IMR-90 (cell line): Measurements from ENCODE around the gene PPP4C. TPM values are rescaled to one million over a fixed set of nuclear protein-coding genes. Genes with fewer than 3 reads are reported as not detected.

Source experiments
- ATAC-seq: fragments of 200-7000 bp; cut with Tn5 transposase; 2 replicates; pipeline ENCODE4 v1.9.1; 2020; ENCODE audit warnings: low read depth, mild to moderate bottlenecking, moderate library complexity
- BruUV-seq: library from RNA; stranded (reverse); fragments of 400-500 nt; replicated peaks from 2 replicates; lab custom pipeline; 2021; lab: Mats Ljungman, UMichigan
- CTCF ChIA-PET: fragments of 300-600 bp; formaldehyde crosslinking; extraction: SDS; loops from one replicate; lab custom pipeline; 2021; ENCODE audit warnings: antibody characterized with exemption; lab: Yijun Ruan, JAX
- POLR2A ChIA-PET: fragments of 300-600 bp; sonication (Branson Sonifier 250); formaldehyde crosslinking; loops from one replicate; lab custom pipeline; 2022; ENCODE audit warnings: antibody characterized with exemption; ENCODE audit not compliant: unreplicated experiment; lab: Charles Lee
- DNase-seq: peaks from one replicate; pipeline ENCODE4 v3.0.0; 2013
- H2AFZ ChIP-seq: replicated peaks from 2 replicates; pipeline ENCODE3; 2013; ENCODE audit warnings: low read length, mild to moderate bottlenecking; ENCODE audit not compliant: poor library complexity
- H2AK5ac ChIP-seq: 2 replicates; pipeline ENCODE4 v1.6.1; 2013; ENCODE audit warnings: low read depth, low read length, inconsistent platforms
- H2AK9ac ChIP-seq: replicated peaks from 2 replicates; pipeline ENCODE3; 2013; ENCODE audit warnings: mild to moderate bottlenecking, low read depth, low read length, moderate library complexity; ENCODE audit not compliant: poor library complexity
- H2BK120ac ChIP-seq: 2 replicates; pipeline ENCODE4 v1.6.1; 2013; ENCODE audit warnings: low read depth, low read length, inconsistent platforms
- H2BK15ac ChIP-seq: 3 replicates; pipeline ENCODE4 v1.6.1; 2013; ENCODE audit warnings: low read depth, low read length, inconsistent platforms
- H2BK20ac ChIP-seq: 2 replicates; pipeline ENCODE4 v1.6.1; 2013; ENCODE audit warnings: low read depth, mild to moderate bottlenecking, inconsistent platforms, low read length, moderate library complexity
- H2BK5ac ChIP-seq: 2 replicates; pipeline ENCODE4 v1.6.1; 2013; ENCODE audit warnings: mild to moderate bottlenecking, low read depth, low read length, inconsistent platforms; ENCODE audit not compliant: poor library complexity, severe bottlenecking
- H3K14ac ChIP-seq: replicated peaks from 2 replicates; pipeline ENCODE4 v1.6.1; 2013; ENCODE audit warnings: low read depth, low read length, inconsistent platforms
- H3K18ac ChIP-seq: 2 replicates; pipeline ENCODE4 v1.6.1; 2013; ENCODE audit warnings: low read depth, low read length, control low read depth
- H3K23ac ChIP-seq: 2 replicates; pipeline ENCODE4 v1.6.1; 2013; ENCODE audit warnings: low read depth, low read length, inconsistent platforms
- H3K27ac ChIP-seq: 2 replicates; pipeline ENCODE4 v1.5.1; 2013; ENCODE audit warnings: mild to moderate bottlenecking, control low read depth, low read length; ENCODE audit not compliant: insufficient read depth
- H3K27me3 ChIP-seq: 2 replicates; pipeline ENCODE4 v1.6.1; 2013; ENCODE audit warnings: low read length; ENCODE audit not compliant: control insufficient read depth, insufficient read depth
- H3K36me3 ChIP-seq: 2 replicates; pipeline ENCODE4 v1.6.1; 2013; ENCODE audit warnings: low read length, mixed read lengths; ENCODE audit not compliant: control insufficient read depth, insufficient read depth
- H3K4ac ChIP-seq: 2 replicates; pipeline ENCODE4 v1.6.1; 2013; ENCODE audit warnings: low read depth, low read length, inconsistent platforms
- H3K4me1 ChIP-seq: 2 replicates; pipeline ENCODE4 v1.6.1; 2013; ENCODE audit warnings: low read length, mixed read lengths; ENCODE audit not compliant: control insufficient read depth, insufficient read depth
- H3K4me2 ChIP-seq: 2 replicates; pipeline ENCODE4 v1.6.1; 2013; ENCODE audit warnings: low read depth, mild to moderate bottlenecking, control low read depth, low read length, moderate library complexity
- H3K4me3 ChIP-seq: 2 replicates; pipeline ENCODE4 v1.5.1; 2013; ENCODE audit warnings: low read depth, mild to moderate bottlenecking, control low read depth, low read length, moderate library complexity; ENCODE audit not compliant: insufficient read depth
- H3K56ac ChIP-seq: 2 replicates; pipeline ENCODE4 v1.6.1; 2013; ENCODE audit warnings: low read length, inconsistent platforms; ENCODE audit not compliant: insufficient read depth; ENCODE audit errors: extremely low read depth
- H3K79me1 ChIP-seq, 2 experiments: 2 replicates each; pipeline ENCODE4 v1.6.1; 2013; ENCODE audit warnings: low read length in 2 of 2, inconsistent platforms in 1 of 2, low read depth in 1 of 2
- H3K9ac ChIP-seq: 2 replicates; pipeline ENCODE4 v1.6.1; 2013; ENCODE audit warnings: low read depth, low read length, control low read depth
- H3K9me1 ChIP-seq: 2 replicates; pipeline ENCODE4 v1.6.1; 2013; ENCODE audit warnings: low read length, inconsistent platforms; ENCODE audit not compliant: insufficient read depth
- H3K9me3 ChIP-seq: 2 replicates; pipeline ENCODE4 v1.6.1; 2013; ENCODE audit warnings: low read length; ENCODE audit not compliant: control insufficient read depth, insufficient read depth
- H4K20me1 ChIP-seq: 2 replicates; pipeline ENCODE4 v1.6.1; 2013; ENCODE audit warnings: low read length, inconsistent platforms; ENCODE audit not compliant: insufficient read depth
- H4K5ac ChIP-seq: 2 replicates; pipeline ENCODE4 v1.6.1; 2013; ENCODE audit warnings: mild to moderate bottlenecking, low read depth, low read length, control low read depth
- H4K8ac ChIP-seq, 2 experiments: 2 replicates each; pipeline ENCODE4 v1.6.1; 2013; ENCODE audit warnings: low read depth in 2 of 2, low read length in 2 of 2, control low read depth in 1 of 2, inconsistent platforms in 1 of 2
- H4K91ac ChIP-seq: 2 replicates; pipeline ENCODE4 v1.6.1; 2013; ENCODE audit warnings: low read depth, low read length, inconsistent platforms; ENCODE audit not compliant: insufficient read depth
- ELK1 ChIP-seq: fragments of 150-350 bp; IDR thresholded peaks from 2 replicates; pipeline ENCODE4 v1.6.1; 2016; ENCODE audit warnings: low read depth, mild to moderate bottlenecking, low read length, moderate library complexity, borderline replicate concordance
- MAZ ChIP-seq: IDR thresholded peaks from 2 replicates; pipeline ENCODE4 v1.6.1; 2012; ENCODE audit warnings: low read depth, mild to moderate bottlenecking, low read length, improper control_type of control experiment, moderate library complexity, borderline replicate concordance
- WGBS, 2 experiments: methylation state at CpG; one replicate each; pipeline versions ENCODE4 v1.1.5 to v1.1.7; 2013; ENCODE audit warnings: missing lambda C conversion rate in 2 of 2; ENCODE audit not compliant: insufficient read length in 1 of 2; ENCODE audit errors: extremely low coverage in 2 of 2; 5-methylcytosine and 5-hydroxymethylcytosine counted together
- dilution Hi-C: fragments of 300-500 bp; cut with HindIII; formaldehyde crosslinking; loops from one replicate; pipeline ENCODE4 v1.14.3; 2018; ENCODE audit warnings: low sequenced_read_pairs; ENCODE audit not compliant: unreplicated experiment
- in situ Hi-C: fragments of 300-500 bp; cut with MboI; formaldehyde crosslinking; loops from 3 replicates; pipeline ENCODE4 v1.14.3; 2019; ENCODE audit warnings: low sequenced_read_pairs, inconsistent platforms, mixed read lengths
- intact Hi-C: fragments of 100-400 bp; cut with micrococcal nuclease; formaldehyde crosslinking; loops from 2 replicates; pipeline ENCODE4 v1.10.0; 2022
- polyA plus RNA-seq, 3 experiments: library from polyadenylated mRNA; depleted of rRNA; stranded (reverse); fragments of >200 nt; gene quantifications; 2 replicates each; pipeline ENCODE4 v1.2.3, GENCODE V29; 2012; ENCODE audit warnings: low replicate concordance in 1 of 3
- total RNA-seq: library from RNA; depleted of rRNA; stranded (reverse); fragments of >200 nt; gene quantifications from 2 replicates; pipeline ENCODE4 v1.2.3, GENCODE V29; 2012

PPP4C gene
- total and polyA plus RNA-seq, 2 of the 4 experiments (the other 2 are of a cell fraction) = 200 to 209 TPM

- peaks cover 0 to 18% of the 10 kb centered on the region in 2 experiments; a peak in 2 of 4 replicates for H3K79me1 ChIP-seq
- H3K4me1 ChIP-seq = peaks cover 11% of the 10 kb centered on the region
- H4K20me1 ChIP-seq = no peaks in the 10 kb centered on the region
- H2BK20ac ChIP-seq = no peak overlapping the region
- CTCF ChIA-PET = no interaction called here
- no peak for ATAC-seq
- H4K5ac ChIP-seq = no peak overlapping the region
- H3K18ac ChIP-seq = no peak overlapping the region
- H2AK5ac ChIP-seq = no peak overlapping the region
- TF ChIP-seq ELK1 (no peak), MAZ (no peak)
- no peak overlapping the region for H2BK5ac ChIP-seq
- no peak overlapping the region for H2BK15ac ChIP-seq
- no peak overlapping the region for H3K4me3 ChIP-seq
- POLR2A ChIA-PET = no interaction called here
- H2BK120ac ChIP-seq = no peak overlapping the region
- H3K56ac ChIP-seq = no peak overlapping the region
- intact Hi-C loops = no loop called here
- peaks cover 39% of the 10 kb centered on the region for H3K36me3 ChIP-seq
- H3K14ac ChIP-seq = no peak overlapping the region
- BruUV-seq = no TSS peak
- in situ Hi-C loops = no loop called here
- H3K4ac ChIP-seq = no peak overlapping the region
- H3K9me1 ChIP-seq = peaks cover 5% of the 10 kb centered on the region; the same call in 1 of the 2 replicates
- H3K4me2 ChIP-seq = no peak overlapping the region
- dilution Hi-C loops = no loop called here
- peak; percentile 13 for DNase-seq
- H3K23ac ChIP-seq = no peak overlapping the region
- H3K9ac ChIP-seq = no peak overlapping the region
- H4K91ac ChIP-seq = no peak overlapping the region
- no peak overlapping the region for H2AFZ ChIP-seq
- H3K27ac ChIP-seq = no peak overlapping the region
- no peaks in the 10 kb centered on the region for H3K9me3 ChIP-seq
- no peaks in the 10 kb centered on the region for H3K27me3 ChIP-seq
- H4K8ac ChIP-seq = no peak overlapping the region
- H2AK9ac ChIP-seq = no peak overlapping the region
- WGBS, 2 experiments = no CpG with 5 or more reads among the region's 2 CpGs
These were observed 43.6 kb downstream of the PPP4C start for GRCh38 chr16:30119428-30119827.
